GM12878 (cell line): Measurements from ENCODE around the gene GTSF1L. TPM values are rescaled to one million over a fixed set of nuclear protein-coding genes. Genes with fewer than 3 reads are reported as not detected.

Experiments used
- ATAC-seq: fragments of 200-7000 bp; cut with Tn5 transposase; 3 replicates; pipeline ENCODE4 v1.9.1; 2020; ENCODE audit warnings: mild to moderate bottlenecking, moderate library complexity
- BruUV-seq: library from RNA; stranded (reverse); fragments of 400-500 nt; replicated peaks from 2 replicates; lab custom pipeline; 2021; lab: Mats Ljungman, UMichigan
- CTCF ChIA-PET: fragments of 300-600 bp; sonication (Branson Sonifier 250); formaldehyde crosslinking; extraction: SDS; loops from one replicate; lab custom pipeline; 2021; ENCODE audit warnings: inconsistent platforms; lab: Yijun Ruan, JAX
- POLR2A ChIA-PET: fragments of 350-600 bp; formaldehyde crosslinking; extraction: SDS; loops from one replicate; lab custom pipeline; 2021; ENCODE audit warnings: inconsistent platforms; lab: Charles Lee
- RAD21 ChIA-PET: fragments of 300-600 bp; sonication (Branson Sonifier 250); formaldehyde crosslinking; loops from one replicate; lab custom pipeline; 2023; ENCODE audit warnings: antibody characterized with exemption; ENCODE audit not compliant: unreplicated experiment; lab: Charles Lee
- SMC1A ChIA-PET: fragments of 300-600 bp; sonication (Branson Sonifier 250); formaldehyde crosslinking; loops from one replicate; lab custom pipeline; 2023; ENCODE audit not compliant: unreplicated experiment, uncharacterized antibody; lab: Charles Lee
- DNase-seq: peaks from one replicate; pipeline ENCODE4 v3.0.0-alpha.2; 2011; ENCODE audit warnings: low read depth, low spot score
- FAIRE-seq: peaks from 3 replicates; lab custom pipeline; 2011; peaks lifted over from hg19 to GRCh38; lab: Jason Lieb, UNC
- H2AFZ ChIP-seq: 2 replicates; pipeline ENCODE4 v1.6.0; 2011; ENCODE audit warnings: low read depth, low read length, control low read depth; ENCODE audit not compliant: control insufficient read depth
- H3K27ac ChIP-seq: 2 replicates; pipeline ENCODE4 v1.5.1; 2011; ENCODE audit warnings: control low read depth; ENCODE audit not compliant: control insufficient read depth, insufficient read depth
- H3K27me3 ChIP-seq, 2 experiments: replicated peaks in 1 of 2; 2 replicates each; pipeline versions ENCODE4 v1.6.0 to v1.6.1; 2011; ENCODE audit warnings: low read length in 1 of 2; ENCODE audit not compliant: control insufficient read depth in 2 of 2, insufficient read depth in 2 of 2
- H3K36me3 ChIP-seq, 2 experiments: 2 replicates each; pipeline ENCODE4 v1.5.1; 2011; ENCODE audit warnings: low read length in 1 of 2; ENCODE audit not compliant: control insufficient read depth in 2 of 2, insufficient read depth in 2 of 2
- H3K4me1 ChIP-seq: 2 replicates; pipeline ENCODE4 v1.6.1; 2011; ENCODE audit warnings: mild to moderate bottlenecking, low read length, moderate library complexity, mixed read lengths; ENCODE audit not compliant: control insufficient read depth, insufficient read depth
- H3K4me2 ChIP-seq: 2 replicates; pipeline ENCODE4 v1.6.0; 2011; ENCODE audit warnings: control low read depth; ENCODE audit not compliant: control insufficient read depth, insufficient read depth
- H3K4me3 ChIP-seq: fragments of 200-600 bp; sonication (generic); 2 replicates; pipeline ENCODE4 v1.5.1; 2016
- H3K79me2 ChIP-seq: 2 replicates; pipeline ENCODE4 v1.6.0; 2011; ENCODE audit warnings: low read length; ENCODE audit not compliant: control insufficient read depth, insufficient read depth
- H3K9ac ChIP-seq: 2 replicates; pipeline ENCODE4 v1.8.0; 2011; ENCODE audit warnings: low read length, control low read depth, mixed read lengths; ENCODE audit not compliant: control insufficient read depth, insufficient read depth
- H3K9me3 ChIP-seq: replicated peaks from 3 replicates; pipeline ENCODE4 v1.5.1; 2011; ENCODE audit warnings: mild to moderate bottlenecking, low read length; ENCODE audit not compliant: control insufficient read depth, insufficient read depth
- H4K20me1 ChIP-seq: 2 replicates; pipeline ENCODE4 v1.6.0; 2011; ENCODE audit not compliant: control insufficient read depth, insufficient read depth
- ASH2L ChIP-seq: fragments of 300-600, 200-600 bp; sonication (generic); IDR thresholded peaks from 2 replicates; pipeline ENCODE4 v1.6.1; 2017; ENCODE audit warnings: low read depth, mild to moderate bottlenecking, borderline replicate concordance
- ATF3 ChIP-seq: IDR thresholded peaks from 2 replicates; pipeline ENCODE4 v1.6.1; 2011; ENCODE audit warnings: low read depth, mild to moderate bottlenecking, low read length, moderate library complexity, borderline replicate concordance; ENCODE audit errors: extremely low read depth
- BHLHE40 ChIP-seq, 2 experiments: fragments of 450-650 bp in 1 of 2; IDR thresholded peaks; 2 replicates each; pipeline ENCODE4 v1.6.1; 2011 to 2017; ENCODE audit warnings: low read depth in 2 of 2, borderline replicate concordance in 1 of 2, improper control_type of control experiment in 1 of 2, low read length in 1 of 2, mild to moderate bottlenecking in 1 of 2
- GABPA ChIP-seq: IDR thresholded peaks from 2 replicates; pipeline ENCODE4 v1.6.1; 2014; ENCODE audit warnings: antibody characterized with exemption, low read depth, mild to moderate bottlenecking, inconsistent platforms
- NFXL1 ChIP-seq: fragments of 450-650 bp; IDR thresholded peaks from 2 replicates; pipeline ENCODE4 v1.6.1; 2017; ENCODE audit warnings: antibody characterized with exemption, mild to moderate bottlenecking, borderline replicate concordance
- PAX5 ChIP-seq: IDR thresholded peaks from 2 replicates; pipeline ENCODE4 v1.6.1; 2011; ENCODE audit warnings: low read depth, low read length, borderline replicate concordance
- PAX8 ChIP-seq: fragments of 450-650 bp; IDR thresholded peaks from 2 replicates; pipeline ENCODE4 v1.6.1; 2017; ENCODE audit warnings: mild to moderate bottlenecking, moderate library complexity
- RELB ChIP-seq: fragments of 450-650 bp; IDR thresholded peaks from 2 replicates; pipeline ENCODE4 v1.6.1; 2017; ENCODE audit warnings: low read depth, mild to moderate bottlenecking, moderate library complexity
- WGBS: methylation state at CpG from one replicate; pipeline ENCODE4 v1.1.6; 2016; ENCODE audit warnings: low lambda C conversion rate; ENCODE audit not compliant: insufficient replicate concordance, insufficient coverage; ENCODE audit errors: missing lambda C conversion rate; 5-methylcytosine and 5-hydroxymethylcytosine counted together
- in situ Hi-C: fragments of 300-500 bp; cut with MboI; formaldehyde crosslinking; loops from 9 replicates; pipeline ENCODE4 v1.14.3; 2018; ENCODE audit warnings: mixed read lengths
- intact Hi-C: fragments of 100-400 bp; cut with micrococcal nuclease; formaldehyde crosslinking; loops from one replicate; pipeline ENCODE4 v1.14.2; 2022; ENCODE audit not compliant: unreplicated experiment
- polyA plus RNA-seq, 11 experiments: library from polyadenylated mRNA; depleted of rRNA in 4 of 11; unstranded in 6 of 11; stranded (reverse) in 5 of 11; fragments of >200 nt; fragmentation: Nextera tagmentation in 4 of 11; fragmentation: Illumina TruSeq in 1 of 11; extraction: Ambion mirVana in 4 of 11; extraction: Trizol in 1 of 11; gene quantifications; 1 replicate in 1 of 11; 2 replicates in 10 of 11; pipeline versions ENCODE4 v1.2.1 to v1.2.3, GENCODE V29; 2011 to 2016; ENCODE audit warnings: inconsistent platforms in 2 of 11, missing spikeins in 2 of 11, low read depth in 1 of 11
- total RNA-seq, 4 experiments: library from RNA; depleted of rRNA in 3 of 4; stranded (reverse); fragments of >200 nt in 3 of 4; fragmentation: Illumina TruSeq in 1 of 4; extraction: Trizol in 1 of 4; gene quantifications; 2 replicates each; pipeline versions ENCODE4 v1.2.1 to v1.2.3, GENCODE V29; 2013 to 2021
- TF ChIP-seq, protein P1 (sequence below): IDR thresholded peaks from 2 replicates; pipeline ENCODE4 v1.6.1; 2011; ENCODE audit warnings: borderline replicate concordance, low read depth, mild to moderate bottlenecking, moderate library complexity, mixed read lengths, low read length; ENCODE audit not compliant: insufficient read depth; ENCODE audit errors: extremely low read length
- TF ChIP-seq, protein P2 (sequence below): IDR thresholded peaks from 2 replicates; pipeline ENCODE4 v1.6.1; 2011; ENCODE audit warnings: borderline replicate concordance, low read depth, mild to moderate bottlenecking, moderate library complexity, low read length; ENCODE audit not compliant: insufficient read depth, poor library complexity, severe bottlenecking

The GTSF1L gene
- total and polyA plus RNA-seq, 10 of the 15 experiments (the other 5 are each of a cell fraction or from before 2014, with no cell fraction given), result 0.56 to 2.4 (median 1.3) TPM

GRCh38 chr20:43690943-43691598, 35.7 kb downstream of the GTSF1L start:
- CTCF ChIA-PET, result interaction anchor here (0.6 to 3.4 kb wide), 36 partner anchors 10 to 511 kb away, joined by 3 to 100 read pairs (median 4); partner anchors contain the start of genes IFT52 and SRSF6
- Histone ChIP-seq H4K20me1 (no peaks in the 10 kb centered on the region), H3K4me3 (no peak overlapping the region), H3K79me2 (no peaks in the 10 kb centered on the region), H3K4me1 (no peaks in the 10 kb centered on the region), H3K27ac (no peak overlapping the region), H3K36me3 (peaks cover 11 to 16% of the 10 kb centered on the region in 2 experiments; a peak in 3 of 4 replicates)
- ATAC-seq, result no peak
- intact Hi-C loops, result loop anchor here (5.0 kb wide), 1 partner anchor 244 kb away; no protein-coding TSS in a partner anchor
- TF ChIP-seq ASH2L (no peak), BHLHE40 (IDR thresholded peaks at IDR 0.05; ENCODE audit: borderline replicate concordance in 1 of 2, low read depth in 2 of 2, low read length in 1 of 2) (no peak), GABPA (no peak), NFXL1 (no peak), PAX5 (no peak), ATF3 (no peak), RELB (no peak), PAX8 (no peak)
- TF ChIP-seq, protein P1, sequence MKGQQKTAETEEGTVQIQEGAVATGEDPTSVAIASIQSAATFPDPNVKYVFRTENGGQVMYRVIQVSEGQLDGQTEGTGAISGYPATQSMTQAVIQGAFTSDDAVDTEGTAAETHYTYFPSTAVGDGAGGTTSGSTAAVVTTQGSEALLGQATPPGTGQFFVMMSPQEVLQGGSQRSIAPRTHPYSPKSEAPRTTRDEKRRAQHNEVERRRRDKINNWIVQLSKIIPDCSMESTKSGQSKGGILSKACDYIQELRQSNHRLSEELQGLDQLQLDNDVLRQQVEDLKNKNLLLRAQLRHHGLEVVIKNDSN, result no peak
- TF ChIP-seq, protein P2, sequence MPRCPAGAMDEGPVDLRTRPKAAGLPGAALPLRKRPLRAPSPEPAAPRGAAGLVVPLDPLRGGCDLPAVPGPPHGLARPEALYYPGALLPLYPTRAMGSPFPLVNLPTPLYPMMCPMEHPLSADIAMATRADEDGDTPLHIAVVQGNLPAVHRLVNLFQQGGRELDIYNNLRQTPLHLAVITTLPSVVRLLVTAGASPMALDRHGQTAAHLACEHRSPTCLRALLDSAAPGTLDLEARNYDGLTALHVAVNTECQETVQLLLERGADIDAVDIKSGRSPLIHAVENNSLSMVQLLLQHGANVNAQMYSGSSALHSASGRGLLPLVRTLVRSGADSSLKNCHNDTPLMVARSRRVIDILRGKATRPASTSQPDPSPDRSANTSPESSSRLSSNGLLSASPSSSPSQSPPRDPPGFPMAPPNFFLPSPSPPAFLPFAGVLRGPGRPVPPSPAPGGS, result no peak
- TF ChIP-seq, all 136 proteins: peak for 0
- Histone ChIP-seq H3K4me2 (no peak overlapping the region), H3K9me3 (no peaks in the 10 kb centered on the region), H3K27me3 (no peaks in the 10 kb centered on the region), H3K9ac (no peak overlapping the region), H2AFZ (no peak overlapping the region)
- in situ Hi-C loops, result loop anchor here (5.0 kb wide), 1 partner anchor 154 kb away; no protein-coding TSS in a partner anchor
- DNase-seq, result no peak
- FAIRE-seq, result no peak
- ChIA-PET RAD21 (interaction anchor here (0.8 to 3.5 kb wide), 14 partner anchors 10 to 499 kb away, joined by 3 to 62 read pairs (median 6); partner anchors contain the start of gene IFT52), SMC1A (interaction anchor here (0.9 to 6.5 kb wide), 14 partner anchors 10 to 499 kb away, joined by 3 to 70 read pairs (median 5); no protein-coding TSS in a partner anchor), POLR2A (no interaction called here)
- whole genome bisulfite sequencing, result over 99% methylated on average over 9 of the region's 9 CpGs
- BruUV-seq, result no TSS peak
